Stimulated activated CD8-positive, alpha-beta memory T cell treated with anti-CD3 and anti-CD28 coated beads, Interleukin-12 subunit alpha, Interleukin-12 subunit beta, amount 100 ng/mL, for 4 hours (primary cell): ENCODE measurements around the gene FHIP1A.

Experiments used
- DNase-seq: peaks from one replicate; pipeline ENCODE4 v3.0.0-alpha.2; 2020; ENCODE audit warnings: low read depth

FHIP1A gene

GRCh38 chr4:151455212-151455611 is 46.2 kb downstream of the FHIP1A start:
- DNase-seq = no peak

- DNase-seq = no peak
These were observed 49.2 kb downstream of the FHIP1A start for GRCh38 chr4:151458148-151458547.
